ENCODE measurements around the gene TAF6.
A peak's percentile ranks its signal among the peaks of the same experiment; 100 is the strongest.

The TAF6 gene

DNA sequence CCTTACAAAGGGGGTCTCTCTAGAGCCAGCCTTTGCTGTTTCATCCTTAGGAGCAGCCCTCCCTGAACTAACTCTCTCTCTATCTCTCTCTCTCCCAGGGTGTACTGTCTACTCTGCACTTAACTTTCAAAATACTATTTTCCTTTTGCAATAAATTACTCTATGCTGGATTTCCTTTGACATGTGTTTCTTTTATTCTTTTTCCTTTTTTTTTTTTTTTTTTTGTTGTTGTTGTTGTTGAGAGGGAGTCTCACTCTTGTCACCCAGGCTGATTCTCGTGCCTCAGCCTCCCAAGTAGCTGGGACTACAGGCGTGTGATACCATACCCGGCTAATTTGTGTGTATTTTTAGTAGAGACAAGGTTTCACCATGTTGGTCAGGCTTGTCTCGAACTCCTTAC, 36.2 kb downstream of the TAF6 start:
- ChIA-PET CTCF (interaction anchor here (0.7 to 1.2 kb wide), 11 partner anchors 9 to 201 kb away, joined by 3 to 8 read pairs (median 3); no protein-coding TSS in a partner anchor), POLR2A (interaction anchor here (0.7 to 1.2 kb wide), 12 partner anchors 8 to 1150 kb away, joined by 3 to 32 read pairs (median 4); partner anchors contain the start of genes AP4M1, LAMTOR4, MBLAC1 and MCM7)
- Histone ChIP-seq H3K27ac (ENCODE audit: extremely low read depth, low read depth, low read length) (no peak overlapping the region), H3K36me3 (ENCODE audit: control insufficient read depth in 2 of 2, insufficient read depth in 1 of 2, low read length in 2 of 2) (peaks cover 7 to 21% of the 10 kb centered on the region in 2 experiments; a peak in 2 of 3 replicates), H3K4me3 (ENCODE audit: low read depth, low read length) (no peak overlapping the region), H3K9me3 (ENCODE audit: control insufficient read depth, insufficient read depth, low read depth, low read length) (no peaks in the 10 kb centered on the region), H3K4me1 (ENCODE audit: control insufficient read depth, insufficient read depth, low read length) (no peaks in the 10 kb centered on the region)
- TF ChIP-seq ZBTB1 (tag by site-specific recombination; IDR thresholded peaks at IDR 0.05) (no peak), ZNF24 (tag by site-specific recombination; IDR thresholded peaks at IDR 0.05) (no peak), ZIC2 (tag by site-specific recombination; IDR thresholded peaks at IDR 0.05) (no peak), ZNF140 (tag by site-specific recombination; IDR thresholded peaks at IDR 0.05) (no peak), ZNF221 (tag by site-specific recombination; IDR thresholded peaks at IDR 0.05; ENCODE audit: borderline replicate concordance) (no peak), OVOL3 (tag by site-specific recombination; IDR thresholded peaks at IDR 0.05) (no peak), SETDB1 (IDR thresholded peaks at IDR 0.05; ENCODE audit: insufficient read length, low read length) (no peak), ZBTB20 (tag by site-specific recombination; IDR thresholded peaks at IDR 0.05) (no peak), YY1 (tag by site-specific recombination; IDR thresholded peaks at IDR 0.05) (no peak), KLF7 (tag by site-specific recombination; IDR thresholded peaks at IDR 0.05; ENCODE audit: borderline replicate concordance) (no peak), ZSCAN30 (tag by site-specific recombination; IDR thresholded peaks at IDR 0.05) (no peak), ZNF560 (tag by site-specific recombination; IDR thresholded peaks at IDR 0.05; ENCODE audit: borderline replicate concordance) (no peak), ZNF366 (tag by site-specific recombination; conservative IDR thresholded peaks at IDR 0.05) (0 out of 2 replicates have a peak, but pooled peaks have one; percentile 20), PRDM1 (tag by site-specific recombination; IDR thresholded peaks at IDR 0.05) (peak; percentile 36; the same call in 1 of the 2 replicates), RBAK (tag by site-specific recombination; IDR thresholded peaks at IDR 0.05) (no peak), ZBTB21 (tag by site-specific recombination; IDR thresholded peaks at IDR 0.05) (no peak), ZNF335 (tag by site-specific recombination; conservative IDR thresholded peaks at IDR 0.05) (peak; percentile 1; the same call in 1 of the 2 replicates)
- TF ChIP-seq, protein P1, sequence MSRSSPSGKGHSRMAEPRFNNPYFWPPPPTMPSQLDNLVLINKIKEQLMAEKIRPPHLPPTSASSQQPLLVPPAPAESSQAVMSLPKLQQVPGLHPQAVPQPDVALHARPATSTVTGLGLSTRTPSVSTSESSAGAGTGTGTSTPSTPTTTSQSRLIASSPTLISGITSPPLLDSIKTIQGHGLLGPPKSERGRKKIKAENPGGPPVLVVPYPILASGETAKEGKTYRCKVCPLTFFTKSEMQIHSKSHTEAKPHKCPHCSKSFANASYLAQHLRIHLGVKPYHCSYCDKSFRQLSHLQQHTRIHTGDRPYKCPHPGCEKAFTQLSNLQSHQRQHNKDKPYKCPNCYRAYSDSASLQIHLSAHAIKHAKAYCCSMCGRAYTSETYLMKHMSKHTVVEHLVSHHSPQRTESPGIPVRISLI (tag by site-specific recombination; IDR thresholded peaks at IDR 0.05) = no peak
- TF ChIP-seq, protein P2, sequence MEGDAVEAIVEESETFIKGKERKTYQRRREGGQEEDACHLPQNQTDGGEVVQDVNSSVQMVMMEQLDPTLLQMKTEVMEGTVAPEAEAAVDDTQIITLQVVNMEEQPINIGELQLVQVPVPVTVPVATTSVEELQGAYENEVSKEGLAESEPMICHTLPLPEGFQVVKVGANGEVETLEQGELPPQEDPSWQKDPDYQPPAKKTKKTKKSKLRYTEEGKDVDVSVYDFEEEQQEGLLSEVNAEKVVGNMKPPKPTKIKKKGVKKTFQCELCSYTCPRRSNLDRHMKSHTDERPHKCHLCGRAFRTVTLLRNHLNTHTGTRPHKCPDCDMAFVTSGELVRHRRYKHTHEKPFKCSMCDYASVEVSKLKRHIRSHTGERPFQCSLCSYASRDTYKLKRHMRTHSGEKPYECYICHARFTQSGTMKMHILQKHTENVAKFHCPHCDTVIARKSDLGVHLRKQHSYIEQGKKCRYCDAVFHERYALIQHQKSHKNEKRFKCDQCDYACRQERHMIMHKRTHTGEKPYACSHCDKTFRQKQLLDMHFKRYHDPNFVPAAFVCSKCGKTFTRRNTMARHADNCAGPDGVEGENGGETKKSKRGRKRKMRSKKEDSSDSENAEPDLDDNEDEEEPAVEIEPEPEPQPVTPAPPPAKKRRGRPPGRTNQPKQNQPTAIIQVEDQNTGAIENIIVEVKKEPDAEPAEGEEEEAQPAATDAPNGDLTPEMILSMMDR (tag by site-specific recombination; IDR thresholded peaks at IDR 0.05) = no peak
- TF ChIP-seq, protein P3, sequence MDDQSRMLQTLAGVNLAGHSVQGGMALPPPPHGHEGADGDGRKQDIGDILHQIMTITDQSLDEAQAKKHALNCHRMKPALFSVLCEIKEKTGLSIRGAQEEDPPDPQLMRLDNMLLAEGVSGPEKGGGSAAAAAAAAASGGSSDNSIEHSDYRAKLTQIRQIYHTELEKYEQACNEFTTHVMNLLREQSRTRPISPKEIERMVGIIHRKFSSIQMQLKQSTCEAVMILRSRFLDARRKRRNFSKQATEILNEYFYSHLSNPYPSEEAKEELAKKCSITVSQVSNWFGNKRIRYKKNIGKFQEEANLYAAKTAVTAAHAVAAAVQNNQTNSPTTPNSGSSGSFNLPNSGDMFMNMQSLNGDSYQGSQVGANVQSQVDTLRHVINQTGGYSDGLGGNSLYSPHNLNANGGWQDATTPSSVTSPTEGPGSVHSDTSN (CRISPR knock-in tag; IDR thresholded peaks at IDR 0.05) = no peak
- TF ChIP-seq, protein P4, sequence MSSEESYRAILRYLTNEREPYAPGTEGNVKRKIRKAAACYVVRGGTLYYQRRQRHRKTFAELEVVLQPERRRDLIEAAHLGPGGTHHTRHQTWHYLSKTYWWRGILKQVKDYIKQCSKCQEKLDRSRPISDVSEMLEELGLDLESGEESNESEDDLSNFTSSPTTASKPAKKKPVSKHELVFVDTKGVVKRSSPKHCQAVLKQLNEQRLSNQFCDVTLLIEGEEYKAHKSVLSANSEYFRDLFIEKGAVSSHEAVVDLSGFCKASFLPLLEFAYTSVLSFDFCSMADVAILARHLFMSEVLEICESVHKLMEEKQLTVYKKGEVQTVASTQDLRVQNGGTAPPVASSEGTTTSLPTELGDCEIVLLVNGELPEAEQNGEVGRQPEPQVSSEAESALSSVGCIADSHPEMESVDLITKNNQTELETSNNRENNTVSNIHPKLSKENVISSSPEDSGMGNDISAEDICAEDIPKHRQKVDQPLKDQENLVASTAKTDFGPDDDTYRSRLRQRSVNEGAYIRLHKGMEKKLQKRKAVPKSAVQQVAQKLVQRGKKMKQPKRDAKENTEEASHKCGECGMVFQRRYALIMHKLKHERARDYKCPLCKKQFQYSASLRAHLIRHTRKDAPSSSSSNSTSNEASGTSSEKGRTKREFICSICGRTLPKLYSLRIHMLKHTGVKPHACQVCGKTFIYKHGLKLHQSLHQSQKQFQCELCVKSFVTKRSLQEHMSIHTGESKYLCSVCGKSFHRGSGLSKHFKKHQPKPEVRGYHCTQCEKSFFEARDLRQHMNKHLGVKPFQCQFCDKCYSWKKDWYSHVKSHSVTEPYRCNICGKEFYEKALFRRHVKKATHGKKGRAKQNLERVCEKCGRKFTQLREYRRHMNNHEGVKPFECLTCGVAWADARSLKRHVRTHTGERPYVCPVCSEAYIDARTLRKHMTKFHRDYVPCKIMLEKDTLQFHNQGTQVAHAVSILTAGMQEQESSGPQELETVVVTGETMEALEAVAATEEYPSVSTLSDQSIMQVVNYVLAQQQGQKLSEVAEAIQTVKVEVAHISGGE (tag by site-specific recombination; conservative IDR thresholded peaks at IDR 0.05; ENCODE audit: low read depth) = no peak

All from HEK293 (cell line).